Right renal cortex interstitium (tissue), 3 donors: ENCODE measurements around the gene SLC16A2. TPM values are rescaled to one million over a fixed set of nuclear protein-coding genes. Genes with fewer than 3 reads are reported as not detected.
"Not testable (repeated sequence)": the region's sequence is repeated elsewhere in the genome, so short reads cannot be mapped to it uniquely, and the experiment has no call there.

ENCODE experiments used
- DNase-seq, 3 donors: peaks; one replicate each; pipeline ENCODE4 v3.0.0-alpha.2; 2013; ENCODE audit warnings: low read depth in 3 of 3, low spot score in 2 of 3
- polyA plus RNA-seq, 3 donors: library from polyadenylated mRNA; unstranded; fragments of 120-200 nt; gene quantifications; one replicate each; pipeline ENCODE4 v1.2.1, GENCODE V29; 2013; ENCODE audit not compliant: insufficient read length in 3 of 3

SLC16A2 gene
- polyA plus RNA-seq, 3 donors = 28.4 to 29.7 (median 29.3) TPM

- no peak for DNase-seq
Measured at GRCh38 chrX:74500555-74500954, 79.3 kb downstream of the SLC16A2 start.

GRCh38 chrX:74505437-74505836 lies 84.1 kb downstream of the SLC16A2 start:
- no peak for DNase-seq

GRCh38 chrX:74506317-74507115 lies 85.2 kb downstream of the SLC16A2 start:
- no peak for DNase-seq

- no peak for DNase-seq
Measured at GRCh38 chrX:74507191-74507590, 85.9 kb downstream of the SLC16A2 start.

GRCh38 chrX:74509989-74510388 lies 88.7 kb downstream of the SLC16A2 start:
- no peak for DNase-seq

GRCh38 chrX:74510401-74510800 lies 89.1 kb downstream of the SLC16A2 start:
- no peak for DNase-seq

GRCh38 chrX:74511704-74512103 lies 90.4 kb downstream of the SLC16A2 start:
- no peak for DNase-seq

GRCh38 chrX:74514384-74514783 lies 93.1 kb downstream of the SLC16A2 start:
- no peak for DNase-seq

- DNase-seq = no peak
Measured at GRCh38 chrX:74515356-74515755, 94.1 kb downstream of the SLC16A2 start.

- not testable (repeated sequence) for DNase-seq
Measured at GRCh38 chrX:74516013-74516412, 94.7 kb downstream of the SLC16A2 start.

GRCh38 chrX:74519870-74520269 lies 98.6 kb downstream of the SLC16A2 start:
- no peak for DNase-seq

GRCh38 chrX:74520291-74520690 lies 99.0 kb downstream of the SLC16A2 start:
- no peak for DNase-seq

- DNase-seq = no peak
Measured at GRCh38 chrX:74520896-74521295, 99.6 kb downstream of the SLC16A2 start.

GRCh38 chrX:74521961-74522751 lies 100.9 kb downstream of the SLC16A2 start:
- DNase-seq = peak; percentile 21 to 45 (median 36)

- DNase-seq = no peak
Measured at GRCh38 chrX:74523224-74523623, 101.9 kb downstream of the SLC16A2 start.

GRCh38 chrX:74523870-74524735 lies 102.8 kb downstream of the SLC16A2 start:
- no peak for DNase-seq

GRCh38 chrX:74525116-74525515 lies 103.8 kb downstream of the SLC16A2 start:
- no peak for DNase-seq

- DNase-seq = no peak
Measured at GRCh38 chrX:74526764-74527163, 105.5 kb downstream of the SLC16A2 start.

- no peak for DNase-seq
Measured at GRCh38 chrX:74527350-74527749, 106.1 kb downstream of the SLC16A2 start.

- no peak for DNase-seq
Measured at GRCh38 chrX:74529311-74529710, 108.0 kb downstream of the SLC16A2 start.

GRCh38 chrX:74531081-74531480 lies 109.8 kb downstream of the SLC16A2 start:
- DNase-seq = no peak
